Neural progenitor cell (in vitro differentiated cells): ENCODE measurements around the gene KRT9. TPM values are rescaled to one million over a fixed set of nuclear protein-coding genes. Genes with fewer than 3 reads are reported as not detected.

ENCODE experiments used
- DNase-seq: peaks from one replicate; pipeline ENCODE4 v3.0.0-alpha.2; 2016; ENCODE audit warnings: low spot score
- H2AFZ ChIP-seq: fragments of 200-600 bp; sonication (generic); replicated peaks from 2 replicates; pipeline ENCODE4 v1.6.1; 2016; ENCODE audit warnings: antibody characterized with exemption
- H3F3A ChIP-seq: fragments of 200-600 bp; sonication (generic); 2 replicates; pipeline ENCODE4 v1.6.1; 2016; ENCODE audit warnings: antibody characterized with exemption, low read depth
- H3K27ac ChIP-seq: fragments of 200-600 bp; sonication (generic); 2 replicates; pipeline ENCODE4 v1.5.1; 2016; ENCODE audit warnings: mild to moderate bottlenecking
- H3K27me3 ChIP-seq: fragments of 200-600 bp; sonication (generic); 2 replicates; pipeline ENCODE4 v1.6.1; 2016; ENCODE audit warnings: mild to moderate bottlenecking, moderate library complexity
- H3K36me3 ChIP-seq: fragments of 200-600 bp; sonication (generic); 2 replicates; pipeline ENCODE4 v1.5.1; 2016
- H3K4me1 ChIP-seq: fragments of 200-600 bp; sonication (generic); 2 replicates; pipeline ENCODE4 v1.6.1; 2016; ENCODE audit warnings: mixed run types
- H3K4me2 ChIP-seq: fragments of 200-600 bp; sonication (generic); 2 replicates; pipeline ENCODE4 v1.6.1; 2016
- H3K4me3 ChIP-seq: fragments of 200-600 bp; sonication (generic); 2 replicates; pipeline ENCODE4 v1.5.1; 2016
- H3K79me2 ChIP-seq: fragments of 200-600 bp; sonication (generic); 2 replicates; pipeline ENCODE4 v1.6.1; 2016; ENCODE audit warnings: low read depth
- H3K9ac ChIP-seq: fragments of 200-600 bp; sonication (generic); 2 replicates; pipeline ENCODE4 v1.6.1; 2016
- H3K9me3 ChIP-seq: fragments of 200-600 bp; sonication (generic); 2 replicates; pipeline ENCODE4 v1.5.1; 2016; ENCODE audit warnings: low read depth
- H4K20me1 ChIP-seq: fragments of 200-600 bp; sonication (generic); 2 replicates; pipeline ENCODE4 v1.6.1; 2016; ENCODE audit warnings: low read depth
- H3K27ac Mint-ChIP-seq: 3 replicates; pipeline ENCODE4 v1.8.0; 2021; ENCODE audit warnings: mixed read lengths
- H3K27me3 Mint-ChIP-seq: 2 replicates; pipeline ENCODE4 v1.8.0; 2022; ENCODE audit warnings: low read depth, mild to moderate bottlenecking, inconsistent platforms, moderate library complexity, mixed read lengths; ENCODE audit not compliant: insufficient read depth
- H3K36me3 Mint-ChIP-seq: 3 replicates; pipeline ENCODE4 v1.8.0; 2021; ENCODE audit warnings: mixed read lengths
- H3K4me1 Mint-ChIP-seq: 3 replicates; pipeline ENCODE4 v1.8.0; 2021; ENCODE audit warnings: mixed read lengths
- H3K4me3 Mint-ChIP-seq: 3 replicates; pipeline ENCODE4 v1.8.0; 2021; ENCODE audit warnings: mild to moderate bottlenecking, moderate library complexity, mixed read lengths
- H3K9me3 Mint-ChIP-seq: 3 replicates; pipeline ENCODE4 v1.8.0; 2020; ENCODE audit warnings: mixed read lengths
- CTCF ChIP-seq: fragments of 200-600 bp; sonication (generic); IDR thresholded peaks from 2 replicates; pipeline ENCODE4 v1.5.1; 2017; ENCODE audit warnings: antibody characterized with exemption, mild to moderate bottlenecking
- EZH2 ChIP-seq: fragments of 200-600 bp; sonication (generic); IDR thresholded peaks from 2 replicates; pipeline ENCODE4 v1.6.1; 2017; ENCODE audit warnings: antibody characterized with exemption, mild to moderate bottlenecking, moderate library complexity
- EZH2phosphoT487 ChIP-seq: fragments of 200-600 bp; sonication (generic); IDR thresholded peaks from 2 replicates; pipeline ENCODE4 v1.6.1; 2017; ENCODE audit warnings: antibody characterized with exemption
- total RNA-seq: library from RNA; depleted of rRNA; stranded (reverse); fragments of >200 nt; gene quantifications from 2 replicates; pipeline ENCODE4 v1.2.3, GENCODE V29; 2015; ENCODE audit warnings: low replicate concordance

KRT9 gene
- total RNA-seq, 1 donor from 2014 or later, result not detected

- Histone ChIP-seq H3K79me2 (no peaks in the 10 kb centered on the region), H3F3A (peaks cover 4% of the 10 kb centered on the region), H3K27me3 (no peaks in the 10 kb centered on the region), H3K4me3 (no peak overlapping the region), H3K36me3 (no peaks in the 10 kb centered on the region), H3K9ac (no peak overlapping the region), H3K4me1 (peaks cover 8% of the 10 kb centered on the region), H4K20me1 (no peaks in the 10 kb centered on the region), H2AFZ (no peak overlapping the region), H3K27ac (no peak overlapping the region), H3K4me2 (no peak overlapping the region), H3K9me3 (no peaks in the 10 kb centered on the region)
- no peak overlapping the region for H3K4me3 Mint-ChIP-seq
- TF ChIP-seq EZH2 (no peak), EZH2phosphoT487 (no peak), CTCF (no peak)
- peaks cover 25% of the 10 kb centered on the region for H3K4me1 Mint-ChIP-seq
- DNase-seq, result no peak
- no peaks in the 10 kb centered on the region for H3K36me3 Mint-ChIP-seq
- peaks cover 6% of the 10 kb centered on the region for H3K27me3 Mint-ChIP-seq
- H3K9me3 Mint-ChIP-seq, result no peaks in the 10 kb centered on the region
- peak overlapping the region; percentile 68 for H3K27ac Mint-ChIP-seq
Observed at GRCh38 chr17:41561554-41561953, 10.3 kb downstream of the KRT9 start.

- Histone ChIP-seq H3K9me3 (no peaks in the 10 kb centered on the region), H3K79me2 (no peaks in the 10 kb centered on the region), H3K9ac (no peak overlapping the region), H3F3A (peaks cover 4% of the 10 kb centered on the region), H3K27me3 (no peaks in the 10 kb centered on the region), H2AFZ (no peak overlapping the region), H3K4me2 (no peak overlapping the region), H3K4me3 (no peak overlapping the region), H3K4me1 (peaks cover 8% of the 10 kb centered on the region), H3K27ac (no peak overlapping the region), H3K36me3 (no peaks in the 10 kb centered on the region), H4K20me1 (no peaks in the 10 kb centered on the region)
- TF ChIP-seq CTCF (no peak), EZH2 (no peak), EZH2phosphoT487 (no peak)
- no peaks in the 10 kb centered on the region for H3K9me3 Mint-ChIP-seq
- no peak overlapping the region for H3K27ac Mint-ChIP-seq
- no peak for DNase-seq
- peaks cover 6% of the 10 kb centered on the region for H3K27me3 Mint-ChIP-seq
- H3K36me3 Mint-ChIP-seq, result no peaks in the 10 kb centered on the region
- H3K4me3 Mint-ChIP-seq, result no peak overlapping the region
- H3K4me1 Mint-ChIP-seq, result peaks cover 32% of the 10 kb centered on the region
Observed at GRCh38 chr17:41559548-41559947, 12.3 kb downstream of the KRT9 start.

- Histone ChIP-seq H3K27me3 (no peaks in the 10 kb centered on the region), H3K4me2 (no peak overlapping the region), H3K9ac (no peak overlapping the region), H3K9me3 (no peaks in the 10 kb centered on the region), H3K79me2 (no peaks in the 10 kb centered on the region), H3K4me1 (no peaks in the 10 kb centered on the region), H3F3A (no peaks in the 10 kb centered on the region), H2AFZ (no peak overlapping the region), H3K27ac (no peak overlapping the region), H3K4me3 (no peak overlapping the region), H3K36me3 (no peaks in the 10 kb centered on the region), H4K20me1 (no peaks in the 10 kb centered on the region)
- TF ChIP-seq EZH2 (no peak), CTCF (no peak), EZH2phosphoT487 (no peak)
- Mint-ChIP-seq H3K36me3 (no peaks in the 10 kb centered on the region), H3K27me3 (peaks cover 4% of the 10 kb centered on the region), H3K4me1 (peaks cover 20% of the 10 kb centered on the region), H3K9me3 (no peaks in the 10 kb centered on the region), H3K4me3 (no peak overlapping the region), H3K27ac (no peak overlapping the region)
- no peak for DNase-seq
Observed at GRCh38 chr17:41556931-41557330, 14.9 kb downstream of the KRT9 start.
